GM23338 (cell line): ENCODE data around the gene CDH8. TPM values are rescaled to one million over a fixed set of nuclear protein-coding genes. Genes with fewer than 3 reads are reported as not detected.

ENCODE experiments used
- ATAC-seq: fragments of 200-7000 bp; cut with Tn5 transposase; 3 replicates; pipeline ENCODE4 v1.9.1; 2020
- DNase-seq: peaks from one replicate; pipeline ENCODE4 v3.0.0-alpha.2; 2015; ENCODE audit warnings: low spot score
- H2AFZ ChIP-seq: fragments of 200-600 bp; sonication (generic); 2 replicates; pipeline ENCODE4 v1.8.0; 2016; ENCODE audit warnings: antibody characterized with exemption, mild to moderate bottlenecking, moderate library complexity
- H3F3A ChIP-seq: fragments of 200-600 bp; sonication (generic); replicated peaks from 2 replicates; pipeline ENCODE4 v1.8.0; 2017; ENCODE audit warnings: antibody characterized with exemption, mixed run types, low read depth
- H3K27ac ChIP-seq: fragments of 200-600 bp; sonication (generic); 2 replicates; pipeline ENCODE4 v1.6.1; 2016; ENCODE audit warnings: low read depth
- H3K27me3 ChIP-seq: fragments of 200-600 bp; sonication (generic); 2 replicates; pipeline ENCODE4 v1.8.0; 2016; ENCODE audit warnings: mild to moderate bottlenecking, mixed run types, moderate library complexity; ENCODE audit not compliant: insufficient read depth
- H3K36me3 ChIP-seq: fragments of 200-600 bp; sonication (generic); 2 replicates; pipeline ENCODE4 v1.8.0; 2016; ENCODE audit warnings: mild to moderate bottlenecking; ENCODE audit not compliant: insufficient read depth
- H3K4me1 ChIP-seq: fragments of 200-600 bp; sonication (generic); 2 replicates; pipeline ENCODE4 v1.8.0; 2016; ENCODE audit warnings: mild to moderate bottlenecking, moderate library complexity; ENCODE audit not compliant: insufficient read depth
- H3K4me2 ChIP-seq: fragments of 200-600 bp; sonication (generic); 2 replicates; pipeline ENCODE4 v1.7.1; 2017; ENCODE audit warnings: mixed run types
- H3K4me3 ChIP-seq: fragments of 200-600 bp; sonication (generic); 2 replicates; pipeline ENCODE4 v1.6.1; 2016; ENCODE audit warnings: mixed run types
- H3K79me2 ChIP-seq: fragments of 200-600 bp; sonication (generic); replicated peaks from 2 replicates; pipeline ENCODE4 v1.8.0; 2017; ENCODE audit warnings: mild to moderate bottlenecking; ENCODE audit not compliant: insufficient read depth
- H3K9me2 ChIP-seq: fragments of 200-600 bp; sonication (generic); 2 replicates; pipeline ENCODE4 v1.8.0; 2017; ENCODE audit not compliant: insufficient read depth
- H4K20me1 ChIP-seq: fragments of 200-600 bp; sonication (generic); replicated peaks from 2 replicates; pipeline ENCODE4 v1.8.0; 2017; ENCODE audit warnings: mild to moderate bottlenecking; ENCODE audit not compliant: insufficient read depth
- H3K27ac Mint-ChIP-seq: 2 replicates; pipeline ENCODE4 v1.8.0; 2020; ENCODE audit warnings: inconsistent platforms, mild to moderate bottlenecking, moderate library complexity, mixed read lengths
- H3K27me3 Mint-ChIP-seq: 3 replicates; pipeline ENCODE4 v1.8.0; 2022; ENCODE audit warnings: low read depth, mild to moderate bottlenecking, moderate library complexity, mixed read lengths, inconsistent platforms; ENCODE audit not compliant: insufficient read depth, poor library complexity
- H3K36me3 Mint-ChIP-seq: 3 replicates; pipeline ENCODE4 v1.8.0; 2021; ENCODE audit warnings: low read depth, mild to moderate bottlenecking, inconsistent platforms, moderate library complexity, mixed read lengths
- H3K4me1 Mint-ChIP-seq: 3 replicates; pipeline ENCODE4 v1.8.0; 2020; ENCODE audit warnings: mild to moderate bottlenecking, inconsistent platforms, mixed read lengths
- H3K4me3 Mint-ChIP-seq: 3 replicates; pipeline ENCODE4 v1.8.0; 2021; ENCODE audit warnings: moderate library complexity, mild to moderate bottlenecking, inconsistent platforms, mixed read lengths
- H3K9me3 Mint-ChIP-seq: 3 replicates; pipeline ENCODE4 v1.8.0; 2020; ENCODE audit warnings: moderate library complexity, mild to moderate bottlenecking, inconsistent platforms, mixed read lengths
- EZH2 ChIP-seq: fragments of 200-600 bp; sonication (generic); IDR thresholded peaks from one replicate; pipeline ENCODE4 v1.8.0; 2017; ENCODE audit warnings: antibody characterized with exemption, mild to moderate bottlenecking, low read depth; ENCODE audit not compliant: unreplicated experiment
- EZH2phosphoT487 ChIP-seq: fragments of 200-600 bp; sonication (generic); IDR thresholded peaks from one replicate; pipeline ENCODE4 v1.8.1; 2018; ENCODE audit warnings: antibody characterized with exemption; ENCODE audit not compliant: unreplicated experiment
- JUNB ChIP-seq: IDR thresholded peaks from one replicate; pipeline ENCODE4 v1.6.1; 2016; ENCODE audit warnings: antibody characterized with exemption; ENCODE audit not compliant: unreplicated experiment
- NANOG ChIP-seq: IDR thresholded peaks from 2 replicates; pipeline ENCODE4 v1.6.1; 2016; ENCODE audit warnings: antibody characterized with exemption, borderline replicate concordance
- STAT1 ChIP-seq: IDR thresholded peaks from one replicate; pipeline ENCODE4 v1.6.1; 2016; ENCODE audit warnings: antibody characterized with exemption; ENCODE audit not compliant: unreplicated experiment
- ZNF331 ChIP-seq: fragments of 250-450 bp; sonication (Bioruptor Pico); IDR thresholded peaks from 2 replicates; pipeline ENCODE4 v1.5.0; 2020; ENCODE audit warnings: low read depth, mild to moderate bottlenecking, moderate library complexity
- polyA plus RNA-seq: library from polyadenylated mRNA; unstranded; fragments of >200 nt; fragmentation: Nextera tagmentation; extraction: Ambion mirVana; gene quantifications from 2 replicates; pipeline ENCODE4 v1.2.1, GENCODE V29; 2016
- total RNA-seq: library from RNA; depleted of rRNA; stranded (reverse); fragments of >200 nt; shearing (Covaris generic); gene quantifications from 2 replicates; pipeline ENCODE4 v1.2.3, GENCODE V29; 2014
- TF ChIP-seq, protein P1 (sequence below): IDR thresholded peaks from one replicate; pipeline ENCODE4 v1.6.1; 2018; ENCODE audit warnings: antibody characterized with exemption; ENCODE audit not compliant: unreplicated experiment
- TF ChIP-seq, protein P2 (sequence below), 2 experiments: fragments of 200-600 bp in 1 of 2; sonication (generic) in 1 of 2; conservative IDR thresholded peaks; 2 replicates each; pipeline versions ENCODE4 v1.5.1 to v1.6.1; 2016 to 2017; ENCODE audit warnings: antibody characterized with exemption in 2 of 2, low read depth in 2 of 2, mild to moderate bottlenecking in 2 of 2, moderate library complexity in 1 of 2
- TF ChIP-seq, protein P3 (sequence below): fragments of 250-450 bp; sonication (Bioruptor Pico); IDR thresholded peaks from 2 replicates; pipeline ENCODE4 v1.5.0; 2020; ENCODE audit warnings: mild to moderate bottlenecking, moderate library complexity

CDH8 gene
- total and polyA plus RNA-seq, 2 experiments from 2014 or later, result 10.2 to 11.7 TPM

GRCh38 chr16:61780161-61780560 is 256.1 kb downstream of the CDH8 start:
- DNase-seq (no peak), ATAC-seq (no peak)
- Histone ChIP-seq H3K4me1 (no peaks in the 10 kb centered on the region; the same call in 1 of the 2 replicates), H4K20me1 (no peaks in the 10 kb centered on the region), H2AFZ (no peak overlapping the region), H3K4me2 (no peak overlapping the region), H3K27me3 (no peaks in the 10 kb centered on the region), H3K27ac (no peak overlapping the region), H3K79me2 (no peaks in the 10 kb centered on the region), H3K9me2 (no peaks in the 10 kb centered on the region), H3K36me3 (no peaks in the 10 kb centered on the region), H3K4me3 (no peak overlapping the region), H3F3A (no peaks in the 10 kb centered on the region)
- H3K4me1 Mint-ChIP-seq, result peaks cover 7% of the 10 kb centered on the region; the same call in 2 of the 3 replicates
- H3K36me3 Mint-ChIP-seq, result no peaks in the 10 kb centered on the region
- no peak overlapping the region for H3K27ac Mint-ChIP-seq
- H3K4me3 Mint-ChIP-seq, result no peak overlapping the region
- H3K9me3 Mint-ChIP-seq, result peaks cover 4% of the 10 kb centered on the region; the same call in 1 of the 3 replicates
- H3K27me3 Mint-ChIP-seq, result peaks cover 3% of the 10 kb centered on the region
- TF ChIP-seq NANOG (no peak), EZH2 (no peak), EZH2phosphoT487 (no peak), ZNF331 (CRISPR knock-in tag) (no peak), STAT1 (no peak), JUNB (no peak)
- TF ChIP-seq, protein P1, sequence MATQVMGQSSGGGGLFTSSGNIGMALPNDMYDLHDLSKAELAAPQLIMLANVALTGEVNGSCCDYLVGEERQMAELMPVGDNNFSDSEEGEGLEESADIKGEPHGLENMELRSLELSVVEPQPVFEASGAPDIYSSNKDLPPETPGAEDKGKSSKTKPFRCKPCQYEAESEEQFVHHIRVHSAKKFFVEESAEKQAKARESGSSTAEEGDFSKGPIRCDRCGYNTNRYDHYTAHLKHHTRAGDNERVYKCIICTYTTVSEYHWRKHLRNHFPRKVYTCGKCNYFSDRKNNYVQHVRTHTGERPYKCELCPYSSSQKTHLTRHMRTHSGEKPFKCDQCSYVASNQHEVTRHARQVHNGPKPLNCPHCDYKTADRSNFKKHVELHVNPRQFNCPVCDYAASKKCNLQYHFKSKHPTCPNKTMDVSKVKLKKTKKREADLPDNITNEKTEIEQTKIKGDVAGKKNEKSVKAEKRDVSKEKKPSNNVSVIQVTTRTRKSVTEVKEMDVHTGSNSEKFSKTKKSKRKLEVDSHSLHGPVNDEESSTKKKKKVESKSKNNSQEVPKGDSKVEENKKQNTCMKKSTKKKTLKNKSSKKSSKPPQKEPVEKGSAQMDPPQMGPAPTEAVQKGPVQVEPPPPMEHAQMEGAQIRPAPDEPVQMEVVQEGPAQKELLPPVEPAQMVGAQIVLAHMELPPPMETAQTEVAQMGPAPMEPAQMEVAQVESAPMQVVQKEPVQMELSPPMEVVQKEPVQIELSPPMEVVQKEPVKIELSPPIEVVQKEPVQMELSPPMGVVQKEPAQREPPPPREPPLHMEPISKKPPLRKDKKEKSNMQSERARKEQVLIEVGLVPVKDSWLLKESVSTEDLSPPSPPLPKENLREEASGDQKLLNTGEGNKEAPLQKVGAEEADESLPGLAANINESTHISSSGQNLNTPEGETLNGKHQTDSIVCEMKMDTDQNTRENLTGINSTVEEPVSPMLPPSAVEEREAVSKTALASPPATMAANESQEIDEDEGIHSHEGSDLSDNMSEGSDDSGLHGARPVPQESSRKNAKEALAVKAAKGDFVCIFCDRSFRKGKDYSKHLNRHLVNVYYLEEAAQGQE, result no peak
- TF ChIP-seq, protein P2, sequence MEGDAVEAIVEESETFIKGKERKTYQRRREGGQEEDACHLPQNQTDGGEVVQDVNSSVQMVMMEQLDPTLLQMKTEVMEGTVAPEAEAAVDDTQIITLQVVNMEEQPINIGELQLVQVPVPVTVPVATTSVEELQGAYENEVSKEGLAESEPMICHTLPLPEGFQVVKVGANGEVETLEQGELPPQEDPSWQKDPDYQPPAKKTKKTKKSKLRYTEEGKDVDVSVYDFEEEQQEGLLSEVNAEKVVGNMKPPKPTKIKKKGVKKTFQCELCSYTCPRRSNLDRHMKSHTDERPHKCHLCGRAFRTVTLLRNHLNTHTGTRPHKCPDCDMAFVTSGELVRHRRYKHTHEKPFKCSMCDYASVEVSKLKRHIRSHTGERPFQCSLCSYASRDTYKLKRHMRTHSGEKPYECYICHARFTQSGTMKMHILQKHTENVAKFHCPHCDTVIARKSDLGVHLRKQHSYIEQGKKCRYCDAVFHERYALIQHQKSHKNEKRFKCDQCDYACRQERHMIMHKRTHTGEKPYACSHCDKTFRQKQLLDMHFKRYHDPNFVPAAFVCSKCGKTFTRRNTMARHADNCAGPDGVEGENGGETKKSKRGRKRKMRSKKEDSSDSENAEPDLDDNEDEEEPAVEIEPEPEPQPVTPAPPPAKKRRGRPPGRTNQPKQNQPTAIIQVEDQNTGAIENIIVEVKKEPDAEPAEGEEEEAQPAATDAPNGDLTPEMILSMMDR (conservative IDR thresholded peaks at IDR 0.05; ENCODE audit: low read depth in 2 of 2), result no peak
- TF ChIP-seq, protein P3, sequence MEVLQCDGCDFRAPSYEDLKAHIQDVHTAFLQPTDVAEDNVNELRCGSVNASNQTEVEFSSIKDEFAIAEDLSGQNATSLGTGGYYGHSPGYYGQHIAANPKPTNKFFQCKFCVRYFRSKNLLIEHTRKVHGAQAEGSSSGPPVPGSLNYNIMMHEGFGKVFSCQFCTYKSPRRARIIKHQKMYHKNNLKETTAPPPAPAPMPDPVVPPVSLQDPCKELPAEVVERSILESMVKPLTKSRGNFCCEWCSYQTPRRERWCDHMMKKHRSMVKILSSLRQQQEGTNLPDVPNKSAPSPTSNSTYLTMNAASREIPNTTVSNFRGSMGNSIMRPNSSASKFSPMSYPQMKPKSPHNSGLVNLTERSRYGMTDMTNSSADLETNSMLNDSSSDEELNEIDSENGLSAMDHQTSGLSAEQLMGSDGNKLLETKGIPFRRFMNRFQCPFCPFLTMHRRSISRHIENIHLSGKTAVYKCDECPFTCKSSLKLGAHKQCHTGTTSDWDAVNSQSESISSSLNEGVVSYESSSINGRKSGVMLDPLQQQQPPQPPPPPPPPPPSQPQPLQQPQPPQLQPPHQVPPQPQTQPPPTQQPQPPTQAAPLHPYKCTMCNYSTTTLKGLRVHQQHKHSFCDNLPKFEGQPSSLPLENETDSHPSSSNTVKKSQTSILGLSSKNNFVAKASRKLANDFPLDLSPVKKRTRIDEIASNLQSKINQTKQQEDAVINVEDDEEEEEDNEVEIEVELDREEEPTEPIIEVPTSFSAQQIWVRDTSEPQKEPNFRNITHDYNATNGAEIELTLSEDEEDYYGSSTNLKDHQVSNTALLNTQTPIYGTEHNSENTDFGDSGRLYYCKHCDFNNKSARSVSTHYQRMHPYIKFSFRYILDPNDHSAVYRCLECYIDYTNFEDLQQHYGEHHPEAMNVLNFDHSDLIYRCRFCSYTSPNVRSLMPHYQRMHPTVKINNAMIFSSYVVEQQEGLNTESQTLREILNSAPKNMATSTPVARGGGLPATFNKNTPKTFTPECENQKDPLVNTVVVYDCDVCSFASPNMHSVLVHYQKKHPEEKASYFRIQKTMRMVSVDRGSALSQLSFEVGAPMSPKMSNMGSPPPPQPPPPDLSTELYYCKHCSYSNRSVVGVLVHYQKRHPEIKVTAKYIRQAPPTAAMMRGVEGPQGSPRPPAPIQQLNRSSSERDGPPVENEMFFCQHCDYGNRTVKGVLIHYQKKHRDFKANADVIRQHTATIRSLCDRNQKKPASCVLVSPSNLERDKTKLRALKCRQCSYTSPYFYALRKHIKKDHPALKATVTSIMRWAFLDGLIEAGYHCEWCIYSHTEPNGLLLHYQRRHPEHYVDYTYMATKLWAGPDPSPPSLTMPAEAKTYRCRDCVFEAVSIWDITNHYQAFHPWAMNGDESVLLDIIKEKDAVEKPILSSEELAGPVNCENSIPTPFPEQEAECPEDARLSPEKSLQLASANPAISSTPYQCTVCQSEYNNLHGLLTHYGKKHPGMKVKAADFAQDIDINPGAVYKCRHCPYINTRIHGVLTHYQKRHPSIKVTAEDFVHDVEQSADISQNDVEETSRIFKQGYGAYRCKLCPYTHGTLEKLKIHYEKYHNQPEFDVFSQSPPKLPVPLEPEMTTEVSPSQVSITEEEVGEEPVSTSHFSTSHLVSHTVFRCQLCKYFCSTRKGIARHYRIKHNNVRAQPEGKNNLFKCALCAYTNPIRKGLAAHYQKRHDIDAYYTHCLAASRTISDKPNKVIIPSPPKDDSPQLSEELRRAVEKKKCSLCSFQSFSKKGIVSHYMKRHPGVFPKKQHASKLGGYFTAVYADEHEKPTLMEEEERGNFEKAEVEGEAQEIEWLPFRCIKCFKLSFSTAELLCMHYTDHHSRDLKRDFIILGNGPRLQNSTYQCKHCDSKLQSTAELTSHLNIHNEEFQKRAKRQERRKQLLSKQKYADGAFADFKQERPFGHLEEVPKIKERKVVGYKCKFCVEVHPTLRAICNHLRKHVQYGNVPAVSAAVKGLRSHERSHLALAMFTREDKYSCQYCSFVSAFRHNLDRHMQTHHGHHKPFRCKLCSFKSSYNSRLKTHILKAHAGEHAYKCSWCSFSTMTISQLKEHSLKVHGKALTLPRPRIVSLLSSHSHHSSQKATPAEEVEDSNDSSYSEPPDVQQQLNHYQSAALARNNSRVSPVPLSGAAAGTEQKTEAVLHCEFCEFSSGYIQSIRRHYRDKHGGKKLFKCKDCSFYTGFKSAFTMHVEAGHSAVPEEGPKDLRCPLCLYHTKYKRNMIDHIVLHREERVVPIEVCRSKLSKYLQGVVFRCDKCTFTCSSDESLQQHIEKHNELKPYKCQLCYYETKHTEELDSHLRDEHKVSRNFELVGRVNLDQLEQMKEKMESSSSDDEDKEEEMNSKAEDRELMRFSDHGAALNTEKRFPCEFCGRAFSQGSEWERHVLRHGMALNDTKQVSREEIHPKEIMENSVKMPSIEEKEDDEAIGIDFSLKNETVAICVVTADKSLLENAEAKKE (CRISPR knock-in tag), result no peak
